Astrocyte of the spinal cord (primary cell): Measurements from ENCODE around the gene NELL2.
"Not testable (repeated sequence)": the region's sequence is repeated elsewhere in the genome, so short reads cannot be mapped to it uniquely, and the experiment has no call there.

ENCODE experiments used
- DNase-seq: peaks from one replicate; pipeline ENCODE4 v3.0.0; 2011; ENCODE audit warnings: low read depth, low spot score
- H3K4me3 ChIP-seq: 2 replicates; pipeline ENCODE4 v1.5.1; 2011; ENCODE audit warnings: low read depth, mild to moderate bottlenecking, low read length, moderate library complexity
- in situ Hi-C: cut with HindIII; loops from 2 replicates; pipeline ENCODE4 v1.10.0; 2017; ENCODE audit warnings: low sequenced_read_pairs
- TF ChIP-seq, protein P1 (sequence below): IDR thresholded peaks from 2 replicates; pipeline ENCODE4 v1.5.1; 2012; ENCODE audit warnings: low read depth, mild to moderate bottlenecking, low read length, inconsistent platforms

Gene NELL2

DNA sequence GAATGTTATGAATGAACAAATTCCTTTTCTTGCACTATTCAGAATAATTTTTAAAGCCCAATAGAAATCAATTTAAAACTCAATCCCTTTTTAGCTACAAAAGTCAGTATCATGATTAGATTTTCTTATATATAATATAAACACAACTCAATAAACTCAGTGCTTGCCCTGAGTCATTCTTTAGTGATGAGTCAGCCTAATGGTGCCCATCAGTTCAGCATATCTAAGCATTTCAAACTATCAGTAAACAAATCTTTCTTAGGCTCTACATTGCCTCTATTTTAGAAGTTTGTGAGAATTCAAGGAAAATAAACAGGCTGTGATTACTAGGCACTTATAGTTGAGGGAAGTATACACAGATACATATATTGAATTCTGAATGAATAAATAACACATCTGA lies 179.6 kb downstream of the NELL2 start:
- DNase-seq, result peak; percentile 2
- TF ChIP-seq, protein P1, sequence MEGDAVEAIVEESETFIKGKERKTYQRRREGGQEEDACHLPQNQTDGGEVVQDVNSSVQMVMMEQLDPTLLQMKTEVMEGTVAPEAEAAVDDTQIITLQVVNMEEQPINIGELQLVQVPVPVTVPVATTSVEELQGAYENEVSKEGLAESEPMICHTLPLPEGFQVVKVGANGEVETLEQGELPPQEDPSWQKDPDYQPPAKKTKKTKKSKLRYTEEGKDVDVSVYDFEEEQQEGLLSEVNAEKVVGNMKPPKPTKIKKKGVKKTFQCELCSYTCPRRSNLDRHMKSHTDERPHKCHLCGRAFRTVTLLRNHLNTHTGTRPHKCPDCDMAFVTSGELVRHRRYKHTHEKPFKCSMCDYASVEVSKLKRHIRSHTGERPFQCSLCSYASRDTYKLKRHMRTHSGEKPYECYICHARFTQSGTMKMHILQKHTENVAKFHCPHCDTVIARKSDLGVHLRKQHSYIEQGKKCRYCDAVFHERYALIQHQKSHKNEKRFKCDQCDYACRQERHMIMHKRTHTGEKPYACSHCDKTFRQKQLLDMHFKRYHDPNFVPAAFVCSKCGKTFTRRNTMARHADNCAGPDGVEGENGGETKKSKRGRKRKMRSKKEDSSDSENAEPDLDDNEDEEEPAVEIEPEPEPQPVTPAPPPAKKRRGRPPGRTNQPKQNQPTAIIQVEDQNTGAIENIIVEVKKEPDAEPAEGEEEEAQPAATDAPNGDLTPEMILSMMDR, result no peak
- no peak overlapping the region for H3K4me3 ChIP-seq
- in situ Hi-C loops, result no loop called here

DNA sequence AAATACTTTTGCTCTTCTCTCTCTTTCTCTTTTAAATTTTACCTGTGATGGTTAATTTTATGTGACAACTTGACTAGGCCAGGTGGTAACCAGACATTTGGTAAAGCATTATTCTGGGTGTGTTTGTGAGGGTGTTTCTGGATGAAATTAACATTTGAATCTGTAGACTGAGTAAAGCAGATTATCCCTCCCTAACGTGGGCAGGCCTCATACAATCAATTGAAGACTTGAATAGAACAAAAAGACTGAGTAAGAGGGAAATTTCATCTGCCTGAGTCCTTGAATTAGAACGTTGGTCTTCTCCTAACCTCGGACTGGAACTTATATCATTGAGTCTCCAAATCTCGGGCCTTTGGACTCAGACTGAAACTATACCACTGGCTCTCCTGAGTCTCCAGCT lies 182.1 kb downstream of the NELL2 start:
- TF ChIP-seq, protein P1, result no peak
- no peak for DNase-seq
- in situ Hi-C loops, result no loop called here
- no peak overlapping the region for H3K4me3 ChIP-seq

DNA sequence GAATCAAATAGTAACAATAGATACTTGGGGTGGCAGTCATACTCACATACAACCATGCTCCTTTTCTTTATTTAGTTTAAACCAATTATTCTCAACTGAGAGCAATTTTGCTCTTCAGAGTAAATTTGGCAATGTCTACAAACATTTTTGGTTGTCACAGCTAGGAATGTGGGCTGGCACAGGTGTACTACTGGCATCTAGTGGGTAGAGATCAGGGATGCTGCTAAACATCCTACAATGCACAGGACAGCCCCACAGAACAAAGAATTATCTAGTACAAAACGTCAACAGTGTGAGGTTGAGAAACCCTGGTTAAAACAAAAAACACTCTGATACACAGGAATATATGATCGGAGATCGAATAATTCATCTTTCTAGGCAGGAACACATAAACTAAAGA lies 186.5 kb downstream of the NELL2 start:
- in situ Hi-C loops, result no loop called here
- H3K4me3 ChIP-seq, result no peak overlapping the region
- TF ChIP-seq, protein P1, result no peak
- no peak for DNase-seq

DNA sequence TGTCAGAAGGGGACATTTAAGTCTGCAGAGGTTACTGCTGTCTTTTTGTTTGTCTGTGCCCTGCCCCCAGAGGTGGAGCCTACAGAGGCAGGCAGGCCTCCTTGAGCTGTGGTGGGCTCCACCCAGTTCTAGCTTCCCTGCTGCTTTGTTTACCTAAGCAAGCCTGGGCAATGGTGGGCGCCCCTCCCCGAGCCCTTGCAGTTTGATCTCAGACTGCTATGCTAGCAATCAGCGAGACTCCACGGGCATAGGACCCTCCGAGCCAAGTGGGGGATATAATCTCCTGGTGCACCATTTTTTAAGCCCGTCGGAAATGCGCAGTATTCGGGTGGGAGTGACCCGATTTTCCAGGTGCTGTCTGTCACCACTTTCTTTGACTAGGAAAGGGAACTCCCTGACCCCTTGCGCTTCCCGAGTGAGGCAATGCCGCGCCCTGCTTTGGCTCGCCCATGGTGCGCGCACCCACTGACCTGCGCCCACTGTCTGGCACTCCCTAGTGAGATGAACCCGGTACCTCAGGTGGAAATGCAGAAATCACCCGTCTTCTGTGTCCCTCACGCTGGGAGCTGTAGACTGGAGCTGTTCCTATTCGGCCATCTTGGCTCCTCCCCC lies 189.2 kb downstream of the NELL2 start:
- in situ Hi-C loops, DNase-seq, H3K4me3 ChIP-seq: not testable (repeated sequence)

DNA sequence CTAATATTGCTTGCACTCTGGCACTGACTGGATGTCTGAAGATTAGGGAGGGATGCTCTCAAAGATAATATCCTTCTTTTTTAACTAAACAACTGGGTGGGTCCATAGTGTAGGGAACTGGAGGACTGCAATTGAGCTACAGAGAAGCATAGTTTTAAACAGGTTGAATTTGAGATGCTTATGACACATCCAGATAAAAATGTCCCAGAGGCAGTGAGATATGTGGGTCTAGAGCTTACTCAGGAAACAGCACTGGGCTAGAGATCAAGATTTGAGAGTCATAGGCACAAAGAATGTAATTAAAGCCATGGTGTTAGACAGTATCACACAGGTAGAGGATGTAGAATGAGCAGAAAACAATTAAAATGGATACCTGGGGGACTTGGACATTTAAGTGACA lies 198.4 kb downstream of the NELL2 start:
- no peak for DNase-seq
- H3K4me3 ChIP-seq, result no peak overlapping the region
- in situ Hi-C loops, result no loop called here
- TF ChIP-seq, protein P1, result no peak

GRCh38 chr12:44674875-44675274 lies 201.2 kb downstream of the NELL2 start:
- in situ Hi-C loops, result no loop called here
- no peak overlapping the region for H3K4me3 ChIP-seq
- DNase-seq, result no peak
- TF ChIP-seq, protein P1, result no peak

- TF ChIP-seq, protein P1, result no peak
- in situ Hi-C loops, result no loop called here
- H3K4me3 ChIP-seq, result no peak overlapping the region
- no peak for DNase-seq
Observed at GRCh38 chr12:44673811-44674210, 202.3 kb downstream of the NELL2 start.
